Activated CD8-positive, alpha-beta memory T cell treated with anti-CD3 and anti-CD28 coated beads for 36 hours (primary cell): ENCODE measurements around the gene MTNR1B. TPM values are rescaled to one million over a fixed set of nuclear protein-coding genes. Genes with fewer than 3 reads are reported as not detected.

Experiments used
- CTCF ChIA-PET: fragments of 350-600 bp; sonication (Branson Sonifier 250); formaldehyde crosslinking; loops from one replicate; lab custom pipeline; 2021; ENCODE audit warnings: antibody characterized with exemption; lab: Charles Lee
- POLR2A ChIA-PET: fragments of 350-600 bp; sonication (Branson Sonifier 250); formaldehyde crosslinking; loops from one replicate; lab custom pipeline; 2021; ENCODE audit warnings: antibody characterized with exemption; lab: Charles Lee
- total RNA-seq, 2 experiments: library from RNA; stranded (reverse); gene quantifications; one replicate each; pipeline ENCODE4 v1.2.3, GENCODE V29; 2021

Gene MTNR1B
- total RNA-seq, 2 experiments from 2014 or later, result not detected

GRCh38 chr11:92975285-92975684 lies 5.8 kb downstream of the MTNR1B start:
- ChIA-PET CTCF (no interaction called here), POLR2A (no interaction called here)

- ChIA-PET POLR2A (no interaction called here), CTCF (no interaction called here)
Measured at GRCh38 chr11:92976681-92977080, 7.2 kb downstream of the MTNR1B start.

GRCh38 chr11:92977401-92977800 lies 8.0 kb downstream of the MTNR1B start:
- ChIA-PET POLR2A (no interaction called here), CTCF (no interaction called here)

GRCh38 chr11:92978271-92979111 lies 9.0 kb downstream of the MTNR1B start:
- ChIA-PET POLR2A (no interaction called here), CTCF (no interaction called here)

- ChIA-PET CTCF (no interaction called here), POLR2A (no interaction called here)
Measured at GRCh38 chr11:92979176-92979575, 9.7 kb downstream of the MTNR1B start.

- ChIA-PET POLR2A (no interaction called here), CTCF (no interaction called here)
Measured at GRCh38 chr11:92980312-92980711, 10.9 kb downstream of the MTNR1B start.

GRCh38 chr11:92981508-92982043 lies 12.1 kb downstream of the MTNR1B start:
- ChIA-PET POLR2A (no interaction called here), CTCF (no interaction called here)

- POLR2A ChIA-PET, result no interaction called here
- CTCF ChIA-PET, result no interaction called here
Measured at GRCh38 chr11:92986585-92986984, 17.1 kb downstream of the MTNR1B start.

- ChIA-PET CTCF (no interaction called here), POLR2A (no interaction called here)
Measured at GRCh38 chr11:92993004-92993403, 23.6 kb downstream of the MTNR1B start.

GRCh38 chr11:93000511-93001476 lies 31.3 kb downstream of the MTNR1B start:
- CTCF ChIA-PET, result no interaction called here
- POLR2A ChIA-PET, result no interaction called here

GRCh38 chr11:93001806-93002205 lies 32.4 kb downstream of the MTNR1B start:
- POLR2A ChIA-PET, result no interaction called here
- CTCF ChIA-PET, result no interaction called here

GRCh38 chr11:93002380-93002779 lies 32.9 kb downstream of the MTNR1B start:
- ChIA-PET POLR2A (no interaction called here), CTCF (no interaction called here)

- CTCF ChIA-PET, result no interaction called here
- POLR2A ChIA-PET, result no interaction called here
Measured at GRCh38 chr11:93005239-93005638, 35.8 kb downstream of the MTNR1B start.

GRCh38 chr11:93013646-93014045 lies 44.2 kb downstream of the MTNR1B start:
- ChIA-PET CTCF (no interaction called here), POLR2A (no interaction called here)

- ChIA-PET CTCF (no interaction called here), POLR2A (no interaction called here)
Measured at GRCh38 chr11:93016595-93016994, 47.1 kb downstream of the MTNR1B start.

GRCh38 chr11:93017821-93018690 lies 48.6 kb downstream of the MTNR1B start:
- ChIA-PET POLR2A (no interaction called here), CTCF (interaction anchor here (0.6 kb wide), 1 partner anchor 758 kb away, joined by 3 read pairs; no protein-coding TSS in a partner anchor)

GRCh38 chr11:93020248-93021046 lies 51.0 kb downstream of the MTNR1B start:
- CTCF ChIA-PET, result no interaction called here
- POLR2A ChIA-PET, result no interaction called here

- ChIA-PET CTCF (no interaction called here), POLR2A (no interaction called here)
Measured at GRCh38 chr11:93024369-93024768, 54.9 kb downstream of the MTNR1B start.
